Mucosa of descending colon (tissue), 3 donors: ENCODE data around the gene SPTBN5. TPM values are rescaled to one million over a fixed set of nuclear protein-coding genes. Genes with fewer than 3 reads are reported as not detected.
A peak's percentile ranks its signal among the peaks of the same experiment; 100 is the strongest.

Experiments
- ATAC-seq: fragments of 200-7000 bp; cut with Tn5 transposase; one replicate; pipeline ENCODE4 v1.9.1; 2020; ENCODE audit warnings: mild to moderate bottlenecking, moderate library complexity
- DNase-seq, 3 donors: peaks; one replicate each; pipeline ENCODE4 v3.0.0-alpha.2; 2020
- H3K36me3 ChIP-seq: fragments of 200-600 bp; one replicate; pipeline ENCODE4 v1.8.0; 2021; ENCODE audit warnings: low read depth, mild to moderate bottlenecking
- H3K4me1 ChIP-seq: fragments of 200-600 bp; one replicate; pipeline ENCODE4 v1.8.0; 2021; ENCODE audit warnings: low read depth, mild to moderate bottlenecking
- H3K4me3 ChIP-seq: fragments of 200-600 bp; one replicate; pipeline ENCODE4 v1.8.0; 2021; ENCODE audit warnings: mild to moderate bottlenecking
- H3K9me3 ChIP-seq: fragments of 200-600 bp; one replicate; pipeline ENCODE4 v1.8.0; 2021; ENCODE audit warnings: mild to moderate bottlenecking
- intact Hi-C, 2 donors: fragments of 100-400 bp; cut with DNase I in 1 of 2; cut with micrococcal nuclease in 1 of 2; formaldehyde crosslinking; loops; one replicate each; pipeline versions ENCODE4 v1.11.0 to v1.11.1; 2022; cut with DNase I, micrococcal nuclease
- long read RNA-seq, 2 donors: library from polyadenylated mRNA; unstranded; transcript quantifications; one replicate each; pipeline ENCODE4 v2.0.0, GENCODE V29; 2019 to 2021
- total RNA-seq, 3 donors: library from RNA; stranded (reverse); fragmentation: NEBNext Ultra II Directional in 2 of 3; extraction: Animal tissue kit (Norgen Biotek cat#: 25700) in 2 of 3; gene quantifications; one replicate each; pipeline versions ENCODE4 v1.2.1 to v1.2.4, GENCODE V29; 2021 to 2023
- TF ChIP-seq, protein P1 (sequence below): fragments of 200-600 bp; IDR thresholded peaks from one replicate; pipeline ENCODE4 v1.8.0; 2022; ENCODE audit warnings: antibody characterized with exemption, mild to moderate bottlenecking
- donor health status: DM: no; HTN: no; CAD: no; lungs with moderate emphysema.
- donor health status: DM: no; HTN: no; CAD: no.
- donor health status: DM: no; HTN: yes; CAD: no.

The SPTBN5 gene
- 1 to 10 TPM in 1 of 3 donors, under 1 TPM in 2; 0.36 to 2.2 (median 0.87) TPM for total RNA-seq
- long read RNA-seq, donor 1, partial matches to known transcripts, result 1 of 3 reads
- long read RNA-seq, donor 1, other reads (novel, unspliced or antisense), result 2 of 3 reads
- long read RNA-seq, donor 2, result 0 reads

DNA sequence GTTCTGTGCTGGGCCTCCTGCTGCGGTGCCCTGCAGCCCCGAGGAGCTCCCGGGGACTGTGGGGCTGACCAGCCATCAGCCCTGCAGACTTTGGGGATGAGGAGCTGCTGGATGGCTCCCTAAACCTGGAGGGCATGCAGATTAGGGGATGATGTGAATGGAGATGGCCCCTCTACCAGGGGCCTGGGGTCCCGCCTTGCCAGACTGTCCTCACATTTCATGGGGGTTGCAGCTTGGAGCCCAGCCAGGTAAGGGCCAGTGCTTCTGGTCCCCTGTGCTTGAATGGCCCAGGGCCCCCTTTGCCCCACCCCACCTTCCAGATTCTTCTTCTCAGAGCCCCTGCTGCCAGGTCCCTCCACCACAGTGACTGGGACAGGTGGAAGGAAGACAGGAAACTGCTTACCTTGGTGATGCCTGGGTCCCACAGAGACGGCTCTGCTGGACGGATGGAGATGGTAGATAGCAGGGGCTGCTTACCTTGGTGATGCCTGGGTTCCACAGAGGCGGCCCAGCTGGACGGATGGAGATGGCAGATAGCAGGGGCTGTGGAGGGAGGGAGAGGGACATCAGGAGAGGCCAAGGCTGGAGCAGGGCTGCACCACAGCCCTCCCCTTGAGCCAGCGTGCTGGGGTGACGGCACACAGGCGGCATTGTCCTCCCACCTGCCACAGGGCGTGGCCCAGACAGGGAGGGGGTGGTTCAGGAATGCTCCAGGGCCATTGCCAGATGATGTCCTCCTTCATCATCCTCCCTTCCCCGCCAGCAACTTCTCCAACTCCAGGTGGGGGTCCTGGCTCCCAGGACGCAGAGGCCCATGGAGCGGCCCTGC, at the start of gene SPTBN5:
Gene SPTBN5, minus strand, starts transcription at position 632 of the 829 bp plus-strand sequence. Its CDS starts 556 bp downstream, at position 76.
- ATAC-seq (no peak), DNase-seq (no peak)

DNA sequence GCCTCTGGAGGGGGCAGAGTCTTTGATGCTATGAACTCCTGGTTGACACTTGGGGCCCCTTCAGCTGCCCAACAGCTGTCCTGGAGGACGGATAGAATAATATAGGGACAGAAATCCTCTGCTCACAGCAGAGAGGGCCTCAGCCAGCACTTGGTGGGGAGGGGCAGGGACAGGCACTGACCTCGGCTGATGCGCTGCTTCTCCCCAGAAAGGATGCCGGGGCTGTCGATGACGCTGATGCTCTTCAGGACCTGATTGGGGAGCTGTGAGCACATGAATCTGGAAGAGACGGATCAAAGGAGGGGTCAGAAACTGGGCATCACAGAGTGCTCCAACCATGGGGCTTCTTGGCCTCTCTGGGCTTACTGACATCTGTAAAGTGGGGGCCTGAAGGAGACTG, 49.0 kb upstream of the SPTBN5 start:
- Histone ChIP-seq H3K4me3 (no peak overlapping the region), H3K9me3 (no peaks in the 10 kb centered on the region), H3K36me3 (no peaks in the 10 kb centered on the region), H3K4me1 (no peaks in the 10 kb centered on the region)
- intact Hi-C loops, result no loop called here
- TF ChIP-seq, protein P1, sequence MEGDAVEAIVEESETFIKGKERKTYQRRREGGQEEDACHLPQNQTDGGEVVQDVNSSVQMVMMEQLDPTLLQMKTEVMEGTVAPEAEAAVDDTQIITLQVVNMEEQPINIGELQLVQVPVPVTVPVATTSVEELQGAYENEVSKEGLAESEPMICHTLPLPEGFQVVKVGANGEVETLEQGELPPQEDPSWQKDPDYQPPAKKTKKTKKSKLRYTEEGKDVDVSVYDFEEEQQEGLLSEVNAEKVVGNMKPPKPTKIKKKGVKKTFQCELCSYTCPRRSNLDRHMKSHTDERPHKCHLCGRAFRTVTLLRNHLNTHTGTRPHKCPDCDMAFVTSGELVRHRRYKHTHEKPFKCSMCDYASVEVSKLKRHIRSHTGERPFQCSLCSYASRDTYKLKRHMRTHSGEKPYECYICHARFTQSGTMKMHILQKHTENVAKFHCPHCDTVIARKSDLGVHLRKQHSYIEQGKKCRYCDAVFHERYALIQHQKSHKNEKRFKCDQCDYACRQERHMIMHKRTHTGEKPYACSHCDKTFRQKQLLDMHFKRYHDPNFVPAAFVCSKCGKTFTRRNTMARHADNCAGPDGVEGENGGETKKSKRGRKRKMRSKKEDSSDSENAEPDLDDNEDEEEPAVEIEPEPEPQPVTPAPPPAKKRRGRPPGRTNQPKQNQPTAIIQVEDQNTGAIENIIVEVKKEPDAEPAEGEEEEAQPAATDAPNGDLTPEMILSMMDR, result no peak
- DNase-seq (no peak), ATAC-seq (no peak)

More for the DNA sequence above, at the start of gene SPTBN5:
- intact Hi-C loops, result no loop called here
- Histone ChIP-seq H3K36me3 (no peaks in the 10 kb centered on the region), H3K4me1 (peaks cover 9% of the 10 kb centered on the region), H3K9me3 (no peaks in the 10 kb centered on the region), H3K4me3 (no peak within 1 kb of the TSS)
- TF ChIP-seq, protein P1, result no peak

DNA sequence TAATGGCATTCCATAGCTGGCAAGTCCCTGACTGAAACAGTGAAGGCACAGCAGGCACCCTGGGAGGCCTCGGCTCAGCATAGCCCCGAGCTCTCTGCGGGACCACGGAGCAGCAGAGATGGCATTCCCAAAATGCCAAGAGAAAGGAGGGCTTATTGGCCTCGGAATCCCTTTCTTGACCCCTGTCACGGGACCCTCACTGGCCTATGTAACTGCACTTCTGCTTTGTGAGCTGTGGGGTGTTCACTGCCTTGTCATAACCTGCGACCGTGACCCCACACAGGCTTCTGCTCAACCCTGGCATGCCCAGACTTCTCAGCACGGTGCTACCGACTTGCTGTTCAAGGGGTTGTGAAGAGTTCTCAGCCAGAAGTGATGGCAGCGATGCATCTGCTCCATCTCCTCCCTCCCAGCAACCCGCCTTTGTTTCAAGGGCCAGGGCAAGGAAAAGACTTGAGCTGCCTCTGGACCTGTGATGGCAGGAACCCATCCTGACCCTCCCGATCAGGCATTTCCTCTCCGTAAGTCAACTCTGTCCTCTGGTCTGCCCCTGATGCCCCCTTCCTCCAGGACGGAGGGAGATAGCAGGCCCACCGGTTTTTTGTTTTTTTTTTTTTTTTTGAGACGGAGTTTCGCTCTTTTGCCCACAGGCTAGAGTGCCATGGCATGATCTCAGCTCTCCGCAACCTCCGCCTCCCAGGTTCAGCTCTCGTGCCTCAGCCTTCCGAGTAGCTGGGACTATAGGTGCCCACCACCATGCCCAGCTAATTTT, 48.0 kb upstream of the SPTBN5 start:
- TF ChIP-seq, protein P1, result no peak
- intact Hi-C loops, result no loop called here
- Histone ChIP-seq H3K9me3 (no peaks in the 10 kb centered on the region), H3K4me1 (no peaks in the 10 kb centered on the region), H3K4me3 (no peak overlapping the region), H3K36me3 (no peaks in the 10 kb centered on the region)
- DNase-seq (no peak), ATAC-seq (no peak)

DNA sequence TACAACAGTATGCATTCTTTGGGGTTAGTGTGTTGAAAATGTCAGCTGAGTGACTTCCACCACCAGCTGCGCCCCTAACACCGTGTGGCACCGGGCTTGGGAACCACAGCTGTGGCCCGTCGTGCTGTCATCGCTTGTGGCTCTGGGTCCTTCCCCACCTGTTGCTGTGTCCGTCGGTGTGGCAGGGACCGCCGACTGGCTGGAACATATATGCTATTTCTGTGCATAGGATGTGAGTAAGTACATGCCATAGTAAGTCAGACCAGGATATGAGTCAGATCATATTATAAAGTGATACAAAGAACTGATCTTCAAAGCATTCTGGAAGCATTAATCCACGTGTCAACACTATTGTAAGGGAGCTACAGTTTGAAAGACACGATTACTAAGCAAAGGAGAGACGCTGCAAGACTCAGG, 46.6 kb upstream of the SPTBN5 start:
- Histone ChIP-seq H3K36me3 (no peaks in the 10 kb centered on the region), H3K9me3 (no peaks in the 10 kb centered on the region), H3K4me1 (peaks cover 8% of the 10 kb centered on the region), H3K4me3 (no peak overlapping the region)
- intact Hi-C loops, result no loop called here
- DNase-seq (no peak), ATAC-seq (peak; percentile 39)
- TF ChIP-seq, protein P1, result no peak

DNA sequence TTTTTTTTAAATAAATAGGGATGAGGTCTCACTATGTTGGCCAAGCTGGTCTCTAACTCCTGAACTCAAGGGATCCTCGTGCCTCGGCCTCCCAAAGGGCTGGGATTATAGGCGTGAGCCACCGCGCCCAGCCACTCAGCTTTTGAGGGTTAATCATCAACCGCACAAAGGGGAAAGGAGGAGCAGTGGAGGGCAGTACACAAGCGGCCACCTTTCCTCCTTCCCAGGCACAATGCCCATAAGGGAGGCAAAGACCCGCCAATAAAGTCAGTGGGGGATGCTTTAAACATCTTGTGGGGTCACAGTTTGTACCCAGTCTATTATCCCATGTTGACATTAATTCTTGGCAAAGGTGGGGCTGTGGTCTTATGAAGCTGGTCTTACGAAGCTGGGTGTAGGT, 46.1 kb upstream of the SPTBN5 start:
- H3K9me3 ChIP-seq, result no peaks in the 10 kb centered on the region
- ATAC-seq, result peak; percentile 15
- no peaks in the 10 kb centered on the region for H3K36me3 ChIP-seq
- no peak overlapping the region for H3K4me3 ChIP-seq
- H3K4me1 ChIP-seq, result peaks cover 12% of the 10 kb centered on the region
- no peak for DNase-seq
- TF ChIP-seq, protein P1, result no peak
- intact Hi-C loops, result no loop called here
